H1 (cell line): ENCODE results near the gene CAMSAP1. TPM values are rescaled to one million over a fixed set of nuclear protein-coding genes. Genes with fewer than 3 reads are reported as not detected.

Experiments
- EP300 ChIP-seq, 2 experiments: IDR thresholded peaks; 1 replicate in 1 of 2; 2 replicates in 1 of 2; pipeline ENCODE4 v1.6.1; 2011 to 2012; ENCODE audit warnings: low read depth in 2 of 2, low read length in 2 of 2, mild to moderate bottlenecking in 2 of 2, borderline replicate concordance in 1 of 2, inconsistent platforms in 1 of 2, moderate library complexity in 1 of 2
- SAP30 ChIP-seq: fragments of 300-600 bp; sonication (generic); IDR thresholded peaks from 2 replicates; pipeline ENCODE4 v1.7.1; 2012; ENCODE audit warnings: low read length, moderate library complexity, mild to moderate bottlenecking, inconsistent platforms; ENCODE audit not compliant: insufficient read depth, insufficient replicate concordance
- polyA plus RNA-seq, 7 experiments: library from polyadenylated mRNA; depleted of rRNA in 3 of 7; stranded (reverse) in 5 of 7; unstranded in 2 of 7; fragments of >200 nt in 5 of 7; fragments of 200-250 nt in 2 of 7; gene quantifications; 1 replicate in 5 of 7; 2 replicates in 1 of 7; 4 replicates in 1 of 7; pipeline versions ENCODE4 v1.2.1 to v1.2.3, GENCODE V29; 2011 to 2013; ENCODE audit warnings: missing spikeins in 2 of 7, mixed read lengths in 2 of 7
- total RNA-seq: library from RNA; stranded (reverse); fragmentation: NEBNext Ultra II Directional; extraction: Animal tissue kit (Norgen Biotek cat#: 25700); gene quantifications from 2 replicates; pipeline ENCODE4 v1.2.1, GENCODE V29; 2021

Gene CAMSAP1
- total and polyA plus RNA-seq, 2 of the 8 experiments (the other 6 are each of a cell fraction or from before 2014, with no cell fraction given), result 13.4 to 44.0 TPM

DNA sequence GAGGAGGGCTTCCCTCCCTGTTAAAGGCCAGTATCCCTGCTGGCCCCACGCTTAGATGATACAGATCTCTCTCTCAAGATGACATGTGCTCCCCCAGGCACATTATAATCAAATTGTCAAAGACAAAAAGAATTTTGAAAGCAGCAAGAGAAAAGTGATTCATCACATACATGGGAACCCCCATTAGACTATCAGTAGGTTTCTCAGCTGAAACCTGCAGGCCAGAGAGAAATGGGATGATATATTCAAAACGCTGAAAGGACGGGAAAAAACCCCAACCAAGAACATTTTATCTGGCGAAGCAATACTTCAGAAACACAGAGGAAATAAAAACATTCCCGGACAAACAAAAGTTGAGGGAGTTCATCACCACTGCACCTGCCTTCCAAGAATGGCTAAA is 78.7 kb downstream of the CAMSAP1 start (continued):
- TF ChIP-seq SAP30, result no peak
- TF ChIP-seq EP300 (IDR thresholded peaks at IDR 0.05; ENCODE audit: borderline replicate concordance in 1 of 2, low read depth in 2 of 2, low read length in 2 of 2), result no peak
